GM19372 (cell line): ENCODE measurements around the gene HPS5.
A peak's percentile ranks its signal among the peaks of the same experiment; 100 is the strongest.

ENCODE experiments used
- ATAC-seq: cut with Tn5 transposase; IDR thresholded peaks from one replicate; pipeline ENCODE4 v1.9.1; 2021; ENCODE audit warnings: mild to moderate bottlenecking, low read depth, moderate library complexity; ENCODE audit not compliant: unreplicated experiment

Gene HPS5

GRCh38 chr11:18246379-18247190 is 75.4 kb downstream of the HPS5 start:
- ATAC-seq, result peak; percentile 69

DNA sequence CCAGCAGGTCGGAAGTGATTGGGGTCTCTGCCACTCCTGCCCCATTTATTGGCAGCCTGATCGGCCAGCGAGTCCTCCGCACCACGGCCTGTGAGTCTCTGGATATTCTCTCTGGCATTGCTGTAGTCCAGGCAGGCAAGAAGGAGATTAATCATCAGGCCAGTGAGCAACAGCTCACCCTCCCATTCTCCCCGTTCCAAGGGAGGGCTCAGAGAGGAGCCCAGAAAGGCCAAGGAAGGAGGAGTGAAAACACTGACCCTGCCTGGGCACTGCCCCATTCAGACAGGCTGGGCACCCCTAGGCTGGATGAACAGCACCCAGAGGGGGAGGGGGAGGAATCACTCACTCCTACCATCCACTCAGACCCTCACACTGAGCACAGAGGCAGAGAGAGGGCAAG is 76.5 kb downstream of the HPS5 start:
- ATAC-seq, result no peak

GRCh38 chr11:18243783-18244362 is 78.1 kb downstream of the HPS5 start:
- ATAC-seq, result no peak

- ATAC-seq, result no peak
Observed at GRCh38 chr11:18239655-18240054, 82.3 kb downstream of the HPS5 start.

GRCh38 chr11:18236664-18237356 is 85.1 kb downstream of the HPS5 start, which contains the start of gene SAA4:
TSS of gene SAA4 (minus strand) at chr11:18236802. CDS start at chr11:18235926, 876 bp downstream.
- ATAC-seq, result no peak

DNA sequence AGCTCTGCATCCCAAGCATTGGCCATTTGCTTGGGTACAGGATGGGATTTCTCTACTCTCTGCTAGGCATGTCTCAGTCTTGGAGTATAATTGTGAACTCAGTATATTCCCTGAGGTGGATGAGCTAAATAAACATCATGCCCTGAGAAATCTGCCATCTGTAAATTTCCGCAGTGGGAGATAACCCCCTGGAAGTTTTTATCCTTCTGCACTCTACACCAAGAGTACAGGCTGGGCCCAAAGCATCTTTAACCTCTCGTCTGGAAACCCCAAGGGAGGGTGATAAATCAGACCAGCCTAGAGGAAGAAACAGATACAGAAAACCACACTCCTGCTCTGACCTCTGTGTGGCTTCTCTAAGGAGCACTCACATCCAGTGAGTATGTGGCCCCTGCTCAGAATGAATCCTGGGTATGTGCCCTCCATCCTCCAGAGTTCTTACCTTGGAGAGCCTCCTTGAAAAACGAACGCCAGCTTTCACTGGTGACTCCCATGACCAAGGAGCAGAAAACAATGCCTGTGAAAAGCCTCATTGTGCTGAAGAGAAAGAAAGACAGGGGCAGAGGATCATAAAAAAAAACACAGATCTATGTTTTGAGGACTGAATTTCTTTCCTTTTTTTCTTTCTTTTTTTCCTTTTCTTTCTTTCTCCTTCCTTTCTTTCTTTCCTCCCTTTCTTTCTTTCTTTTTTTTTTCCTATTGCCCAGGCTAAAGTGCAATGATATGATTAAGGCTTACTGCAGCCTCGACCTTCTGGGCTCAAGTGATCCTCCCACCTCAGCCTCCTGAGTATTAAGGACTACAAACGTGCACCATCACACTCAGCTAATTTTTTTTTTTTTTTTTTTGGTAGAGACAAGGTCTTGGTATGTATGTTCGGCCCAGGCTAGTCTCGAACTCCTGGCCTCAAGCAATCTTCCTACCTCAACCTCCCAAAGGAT is 86.3 kb downstream of the HPS5 start:
- no peak for ATAC-seq

DNA sequence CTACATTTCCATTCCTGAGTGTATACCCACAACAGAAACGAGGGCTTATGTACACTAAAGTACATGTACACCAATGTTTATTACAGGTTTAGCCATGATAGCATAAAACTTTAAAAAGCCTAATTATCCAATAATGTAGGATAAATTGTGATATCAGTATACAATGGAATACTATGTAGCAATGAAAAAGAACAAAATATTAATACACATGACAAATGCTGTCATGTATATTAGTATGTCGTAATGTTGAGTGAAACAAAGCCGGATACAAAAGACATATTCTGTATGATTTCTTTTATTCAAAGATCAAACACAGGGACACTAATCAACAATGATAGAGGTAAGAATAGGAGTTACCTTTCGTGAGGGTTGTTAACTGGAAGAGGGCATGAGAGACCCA is 88.0 kb downstream of the HPS5 start:
- no peak for ATAC-seq

GRCh38 chr11:18230859-18231258 is 91.1 kb downstream of the HPS5 start:
- no peak for ATAC-seq

- peak; percentile 95 for ATAC-seq
Observed at GRCh38 chr11:18229501-18229900, 92.4 kb downstream of the HPS5 start.
